ENCODE data around the gene CD79A.

Gene CD79A

GRCh38 chr19:41883821-41884733, 7.0 kb downstream of the CD79A start:
- peak; percentile 94 for DNase-seq (ENCODE audit: low spot score)

- DNase-seq (ENCODE audit: low spot score) = no peak
These were observed 10.0 kb downstream of the CD79A start for GRCh38 chr19:41886761-41887710.

- DNase-seq (ENCODE audit: low spot score) = no peak
These were observed 10.8 kb downstream of the CD79A start for GRCh38 chr19:41887711-41888382.

GRCh38 chr19:41888926-41889325, 11.8 kb downstream of the CD79A start:
- no peak for DNase-seq (ENCODE audit: low spot score)

GRCh38 chr19:41889896-41890295, 12.8 kb downstream of the CD79A start:
- no peak for DNase-seq (ENCODE audit: low spot score)

- DNase-seq (ENCODE audit: low spot score) = no peak
These were observed 13.9 kb downstream of the CD79A start for GRCh38 chr19:41890936-41891335.

GRCh38 chr19:41892173-41892902, 15.3 kb downstream of the CD79A start:
- no peak for DNase-seq (ENCODE audit: low spot score)

GRCh38 chr19:41893899-41894298, 16.8 kb downstream of the CD79A start:
- no peak for DNase-seq (ENCODE audit: low spot score)

- DNase-seq (ENCODE audit: low spot score) = no peak
These were observed 17.3 kb downstream of the CD79A start for GRCh38 chr19:41894350-41894749.

GRCh38 chr19:41895745-41896580, 18.9 kb downstream of the CD79A start:
- no peak for DNase-seq (ENCODE audit: low spot score)

GRCh38 chr19:41896581-41896942, 19.5 kb downstream of the CD79A start:
- DNase-seq (ENCODE audit: low spot score) = no peak

GRCh38 chr19:41897181-41897580, 20.1 kb downstream of the CD79A start:
- no peak for DNase-seq (ENCODE audit: low spot score)

- DNase-seq (ENCODE audit: low spot score) = no peak
These were observed 20.7 kb downstream of the CD79A start for GRCh38 chr19:41897820-41898219.

- DNase-seq (ENCODE audit: low spot score) = no peak
These were observed 21.2 kb downstream of the CD79A start for GRCh38 chr19:41898235-41898634.

- DNase-seq (ENCODE audit: low spot score) = no peak
These were observed 24.8 kb downstream of the CD79A start for GRCh38 chr19:41901707-41902360.

- DNase-seq (ENCODE audit: low spot score) = no peak
These were observed 25.5 kb downstream of the CD79A start for GRCh38 chr19:41902594-41902993.

- no peak for DNase-seq (ENCODE audit: low spot score)
These were observed 26.3 kb downstream of the CD79A start for GRCh38 chr19:41903193-41903953.

- DNase-seq (ENCODE audit: low spot score) = no peak
These were observed 27.2 kb downstream of the CD79A start for GRCh38 chr19:41904118-41904870.

Measured in left forelimb (tissue), 1 donor.